MM.1S (cell line): ENCODE results near the gene USP31.

Experiments used
- DNase-seq: peaks from one replicate; pipeline ENCODE4 v3.0.0-alpha.2; 2015
- H2AFZ ChIP-seq: fragments of 300-600 bp; sonication (generic); 2 replicates; pipeline ENCODE4 v1.6.0; 2016; ENCODE audit warnings: antibody characterized with exemption, low read length
- H3F3A ChIP-seq: fragments of 300-600 bp; sonication (generic); 2 replicates; pipeline ENCODE4 v1.6.1; 2016; ENCODE audit warnings: mild to moderate bottlenecking, antibody characterized with exemption, low read length, moderate library complexity, mixed read lengths; ENCODE audit not compliant: insufficient read depth
- H3K27ac ChIP-seq: fragments of 300-600 bp; sonication (generic); 2 replicates; pipeline ENCODE4 v1.5.1; 2016; ENCODE audit warnings: mild to moderate bottlenecking, low read length
- H3K27me3 ChIP-seq: fragments of 300-600 bp; sonication (generic); replicated peaks from 2 replicates; pipeline ENCODE4 v1.6.0; 2016; ENCODE audit warnings: low read length; ENCODE audit not compliant: insufficient read depth
- H3K36me3 ChIP-seq: fragments of 300-600 bp; sonication (generic); replicated peaks from 2 replicates; pipeline ENCODE4 v1.6.1; 2016; ENCODE audit warnings: mild to moderate bottlenecking, low read length, mixed read lengths; ENCODE audit not compliant: insufficient read depth
- H3K4me1 ChIP-seq: fragments of 300-600 bp; sonication (generic); 2 replicates; pipeline ENCODE4 v1.6.1; 2016; ENCODE audit warnings: low read length, mixed read lengths
- H3K4me2 ChIP-seq: fragments of 300-600 bp; sonication (generic); 2 replicates; pipeline ENCODE4 v1.6.0; 2016; ENCODE audit warnings: low read depth, low read length
- H3K4me3 ChIP-seq: fragments of 300-600 bp; sonication (generic); 2 replicates; pipeline ENCODE4 v1.5.1; 2016; ENCODE audit warnings: low read length, mixed read lengths
- H3K79me2 ChIP-seq: fragments of 300-600 bp; sonication (generic); 2 replicates; pipeline ENCODE4 v1.6.1; 2016; ENCODE audit warnings: mixed run types, low read length, mixed read lengths
- H3K9ac ChIP-seq: fragments of 300-600 bp; sonication (generic); 2 replicates; pipeline ENCODE4 v1.6.1; 2016; ENCODE audit warnings: low read length, mixed read lengths
- H3K9me2 ChIP-seq: fragments of 300-600 bp; sonication (generic); replicated peaks from 2 replicates; pipeline ENCODE4 v1.6.1; 2016; ENCODE audit warnings: mild to moderate bottlenecking, low read length, mixed read lengths; ENCODE audit not compliant: insufficient read depth
- H3K9me3 ChIP-seq: fragments of 300-600 bp; sonication (generic); replicated peaks from 2 replicates; pipeline ENCODE4 v1.6.1; 2016; ENCODE audit warnings: mild to moderate bottlenecking, low read length, mixed read lengths; ENCODE audit not compliant: insufficient read depth
- H4K20me1 ChIP-seq: fragments of 300-600 bp; sonication (generic); 2 replicates; pipeline ENCODE4 v1.6.1; 2016; ENCODE audit warnings: mild to moderate bottlenecking, low read length, moderate library complexity, mixed read lengths; ENCODE audit not compliant: insufficient read depth
- CTCF ChIP-seq: fragments of 300-600 bp; sonication (generic); IDR thresholded peaks from 2 replicates; pipeline ENCODE4 v1.5.1; 2016; ENCODE audit warnings: antibody characterized with exemption, low read length, mixed read lengths
- EZH2 ChIP-seq: fragments of 300-600 bp; sonication (generic); optimal IDR thresholded peaks from 2 replicates; pipeline ENCODE3; 2017; ENCODE audit warnings: low read depth, mild to moderate bottlenecking, antibody characterized with exemption, low read length, mixed read lengths
- EZH2phosphoT487 ChIP-seq: fragments of 300-600 bp; sonication (generic); IDR thresholded peaks from 2 replicates; pipeline ENCODE4 v1.6.1; 2018; ENCODE audit warnings: antibody characterized with exemption, low read length

The USP31 gene

DNA sequence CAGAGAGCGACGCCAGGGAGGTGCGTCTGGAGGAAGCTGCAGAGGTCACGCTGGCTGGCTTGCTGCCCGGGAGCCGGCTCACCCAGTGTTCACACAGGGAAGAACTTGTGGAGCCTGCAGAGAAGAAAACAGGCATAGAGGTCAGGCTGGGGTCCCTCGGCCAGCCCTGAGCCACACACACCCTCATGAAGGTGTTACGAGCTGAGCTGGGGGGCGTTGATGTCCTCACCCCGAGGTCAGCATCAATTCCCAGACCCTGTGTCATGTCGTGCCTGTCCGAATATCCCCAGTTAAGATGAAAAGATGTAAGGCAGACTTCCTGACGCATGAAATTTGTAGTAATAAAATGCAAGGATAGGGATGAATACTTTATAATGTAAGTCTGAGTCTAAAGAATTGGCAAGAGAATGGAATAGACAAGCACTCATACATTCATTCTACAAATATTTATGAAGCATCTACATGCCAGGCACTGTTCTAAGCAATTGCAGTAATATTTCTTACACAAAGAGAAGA lies 77.1 kb downstream of the USP31 start:
- Histone ChIP-seq H3K4me3 (no peak overlapping the region), H3K4me1 (no peaks in the 10 kb centered on the region), H3K27ac (no peak overlapping the region), H3K4me2 (no peak overlapping the region), H3K79me2 (no peaks in the 10 kb centered on the region), H3K36me3 (no peaks in the 10 kb centered on the region), H3K27me3 (no peaks in the 10 kb centered on the region), H3K9me2 (no peaks in the 10 kb centered on the region), H3K9me3 (no peaks in the 10 kb centered on the region), H3K9ac (no peak overlapping the region), H4K20me1 (no peaks in the 10 kb centered on the region), H3F3A (no peaks in the 10 kb centered on the region), H2AFZ (no peak overlapping the region)
- TF ChIP-seq EZH2 (no peak), EZH2phosphoT487 (no peak), CTCF (no peak)
- no peak for DNase-seq

DNA sequence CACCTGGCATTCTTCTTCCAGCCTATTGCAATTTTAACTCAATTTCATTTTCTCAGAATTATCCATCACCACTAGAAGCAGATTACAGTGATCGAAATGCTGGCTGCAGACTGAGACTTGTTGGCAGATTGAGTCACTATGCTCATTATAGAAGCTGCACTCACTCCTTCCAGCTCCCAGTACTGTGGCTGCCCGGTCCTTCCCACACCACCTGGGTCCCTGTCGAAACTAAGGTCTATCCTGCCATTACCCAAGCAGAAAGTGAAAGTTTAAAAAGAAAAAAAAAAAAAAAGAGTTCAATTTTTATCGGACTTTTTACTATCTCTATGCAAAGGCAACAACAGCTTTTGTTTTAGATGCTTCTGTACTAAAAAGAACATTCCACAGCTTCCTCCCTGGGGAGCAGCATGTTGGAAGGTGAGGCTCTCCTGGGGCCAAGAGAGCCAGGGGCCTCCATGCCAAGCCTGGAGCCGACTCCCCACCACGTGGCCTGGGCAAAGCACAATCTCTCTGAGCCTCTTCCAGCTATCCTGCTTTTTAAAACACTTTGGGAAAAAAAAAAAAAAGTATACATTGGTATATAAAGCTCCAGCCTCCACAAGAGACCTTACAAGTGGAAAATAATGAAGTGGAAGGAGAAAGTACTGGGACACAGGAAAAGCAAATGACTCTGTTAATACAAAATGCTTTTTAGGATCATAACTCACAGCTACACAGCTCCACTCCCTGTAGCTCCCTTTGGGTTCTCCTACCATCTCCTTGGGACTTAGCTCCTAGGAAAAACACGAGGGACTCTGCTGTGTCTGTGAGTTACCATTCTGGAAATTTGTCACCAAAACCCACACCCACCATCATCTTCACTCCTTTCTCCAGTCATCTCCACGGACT lies 77.8 kb downstream of the USP31 start:
- no peaks in the 10 kb centered on the region for H3K4me1 ChIP-seq
- H3K9me3 ChIP-seq, result no peaks in the 10 kb centered on the region
- no peak overlapping the region for H3K27ac ChIP-seq
- no peak for TF ChIP-seq EZH2phosphoT487
- no peak for TF ChIP-seq EZH2
- no peak for TF ChIP-seq CTCF
- no peaks in the 10 kb centered on the region for H3K9me2 ChIP-seq
- H2AFZ ChIP-seq, result no peak overlapping the region
- no peak overlapping the region for H3K4me3 ChIP-seq
- H3F3A ChIP-seq, result no peaks in the 10 kb centered on the region
- DNase-seq, result no peak
- H3K4me2 ChIP-seq, result no peak overlapping the region
- no peaks in the 10 kb centered on the region for H3K79me2 ChIP-seq
- H3K9ac ChIP-seq, result no peak overlapping the region
- H3K36me3 ChIP-seq, result no peaks in the 10 kb centered on the region
- no peaks in the 10 kb centered on the region for H3K27me3 ChIP-seq
- no peaks in the 10 kb centered on the region for H4K20me1 ChIP-seq

DNA sequence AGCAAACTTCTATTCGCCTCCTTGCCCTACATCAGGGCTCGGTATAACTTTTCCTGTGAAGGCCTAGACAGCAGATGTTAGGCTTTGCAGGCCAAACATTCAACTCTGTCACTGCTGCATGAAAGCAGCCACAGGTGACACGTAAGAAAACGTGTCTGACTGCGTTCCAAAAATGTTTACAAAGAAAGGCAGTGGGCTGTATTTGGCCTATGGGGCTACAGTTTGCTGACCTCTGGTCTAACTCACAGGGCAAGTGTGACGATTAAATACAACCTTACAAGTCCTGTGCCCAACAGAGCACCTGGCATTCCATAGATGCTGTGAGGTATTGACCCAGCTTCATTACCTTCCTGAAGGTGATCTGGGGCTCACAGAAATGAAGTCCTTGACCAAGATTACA lies 79.4 kb downstream of the USP31 start:
- no peaks in the 10 kb centered on the region for H3K9me2 ChIP-seq
- DNase-seq, result no peak
- H2AFZ ChIP-seq, result no peak overlapping the region
- no peaks in the 10 kb centered on the region for H3F3A ChIP-seq
- no peak overlapping the region for H3K4me3 ChIP-seq
- TF ChIP-seq EZH2 (no peak), CTCF (no peak), EZH2phosphoT487 (no peak)
- no peak overlapping the region for H3K27ac ChIP-seq
- no peaks in the 10 kb centered on the region for H3K27me3 ChIP-seq
- no peaks in the 10 kb centered on the region for H4K20me1 ChIP-seq
- H3K79me2 ChIP-seq, result no peaks in the 10 kb centered on the region
- H3K4me1 ChIP-seq, result no peaks in the 10 kb centered on the region
- no peak overlapping the region for H3K9ac ChIP-seq
- H3K36me3 ChIP-seq, result no peaks in the 10 kb centered on the region
- no peaks in the 10 kb centered on the region for H3K9me3 ChIP-seq
- H3K4me2 ChIP-seq, result no peak overlapping the region
